Spleen (tissue), 7 donors: ENCODE measurements around the gene SPATA6L.

Source experiments
- CTCF ChIP-seq, 11 experiments: fragments of 200-600 bp in 7 of 11; fragments of 450-650 bp in 4 of 11; sonication (generic) in 4 of 11; IDR thresholded peaks in 8 of 11; conservative IDR thresholded peaks in 3 of 11; 1 replicate in 7 of 11; 2 replicates in 4 of 11; pipeline versions ENCODE4 v1.4.0 to v1.8.0; 2016 to 2021; ENCODE audit warnings: antibody characterized with exemption in 11 of 11, inconsistent platforms in 4 of 11, mild to moderate bottlenecking in 1 of 11
- POLR2A ChIP-seq, 3 donors: fragments of 450-650 bp; IDR thresholded peaks; one replicate each; pipeline ENCODE4 v1.5.1; 2017; ENCODE audit warnings: antibody characterized with exemption in 3 of 3, mild to moderate bottlenecking in 1 of 3
- POLR2AphosphoS5 ChIP-seq, 3 donors: sonication (generic); formaldehyde crosslinking; IDR thresholded peaks; one replicate each; pipeline ENCODE4 v1.5.1; 2017; ENCODE audit warnings: antibody characterized with exemption in 3 of 3
- donor health status: DM: no; HTN: no; CAD: no; lungs with moderate emphysema.
- donor health status: DM: no; HTN: no; CAD: no.
- donor health status: DM: no; HTN: no; CAD: no.

- TF ChIP-seq CTCF (IDR thresholded peaks at IDR 0.05 in 8 of 11, conservative IDR thresholded peaks at IDR 0.05 in 3 of 11) (no peak), POLR2AphosphoS5 (IDR thresholded peaks at IDR 0.05) (no peak), POLR2A (IDR thresholded peaks at IDR 0.05) (no peak)
Observed at GRCh38 chr9:4671737-4672136, 5.5 kb upstream of the SPATA6L start.
